Iris pigment epithelial cell (primary cell): Measurements from ENCODE around the gene APOA1.
A peak's percentile ranks its signal among the peaks of the same experiment; 100 is the strongest.

Experiments used
- DNase-seq: peaks from one replicate; pipeline ENCODE4 v3.0.0-alpha.2; 2011; ENCODE audit warnings: low read depth

Gene APOA1

DNA sequence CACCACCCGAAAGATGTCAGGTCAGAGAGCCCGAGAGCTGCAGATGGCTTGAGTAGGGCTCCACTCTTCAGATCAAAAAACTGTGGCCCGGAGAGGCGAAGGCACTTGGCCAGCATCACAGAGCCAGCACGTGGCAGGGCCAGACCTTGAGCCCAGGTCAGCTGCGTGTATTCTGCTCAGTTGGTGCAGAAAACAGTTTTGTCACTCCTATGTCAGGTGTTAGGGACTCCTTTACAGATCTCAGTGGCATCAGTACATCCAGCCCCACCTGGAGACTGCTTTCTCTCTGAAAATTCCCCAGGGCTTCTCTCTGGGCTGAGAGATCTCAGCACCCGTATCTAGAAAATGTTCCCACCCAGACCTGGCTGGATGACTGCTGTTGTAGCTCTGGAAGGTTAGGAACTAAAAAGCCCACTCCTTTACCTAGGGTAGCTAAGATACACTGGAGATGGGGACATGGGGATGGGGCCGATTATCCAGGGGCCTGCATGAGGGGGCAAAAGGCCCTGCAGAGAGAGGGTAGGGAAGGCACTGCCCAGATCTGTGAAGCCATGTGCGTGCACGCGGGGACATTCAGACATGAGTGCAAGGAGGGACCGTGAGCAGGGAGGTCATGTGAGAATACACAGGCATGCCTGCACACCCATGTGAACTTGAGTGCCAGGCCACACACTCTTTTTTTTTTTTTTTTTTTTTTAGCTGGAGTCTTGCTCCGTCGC, 3.4 kb downstream of the APOA1 start:
- DNase-seq, result no peak

DNA sequence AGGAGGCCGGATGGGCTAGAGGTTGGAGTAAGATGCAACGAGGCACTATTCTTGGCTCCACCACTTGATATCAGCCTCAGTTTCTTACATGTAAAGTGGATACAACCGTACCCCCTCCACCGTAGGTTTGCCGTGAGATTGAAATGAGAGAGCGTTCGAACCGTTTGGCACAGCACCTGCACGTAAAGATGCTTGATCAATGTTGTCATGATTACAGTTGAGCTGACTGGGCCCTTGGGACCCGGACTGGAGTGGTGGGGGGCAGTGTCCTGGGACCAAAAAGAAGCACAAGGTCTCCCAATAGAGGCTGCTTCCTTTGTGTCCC, 4.0 kb downstream of the APOA1 start:
- no peak for DNase-seq

DNA sequence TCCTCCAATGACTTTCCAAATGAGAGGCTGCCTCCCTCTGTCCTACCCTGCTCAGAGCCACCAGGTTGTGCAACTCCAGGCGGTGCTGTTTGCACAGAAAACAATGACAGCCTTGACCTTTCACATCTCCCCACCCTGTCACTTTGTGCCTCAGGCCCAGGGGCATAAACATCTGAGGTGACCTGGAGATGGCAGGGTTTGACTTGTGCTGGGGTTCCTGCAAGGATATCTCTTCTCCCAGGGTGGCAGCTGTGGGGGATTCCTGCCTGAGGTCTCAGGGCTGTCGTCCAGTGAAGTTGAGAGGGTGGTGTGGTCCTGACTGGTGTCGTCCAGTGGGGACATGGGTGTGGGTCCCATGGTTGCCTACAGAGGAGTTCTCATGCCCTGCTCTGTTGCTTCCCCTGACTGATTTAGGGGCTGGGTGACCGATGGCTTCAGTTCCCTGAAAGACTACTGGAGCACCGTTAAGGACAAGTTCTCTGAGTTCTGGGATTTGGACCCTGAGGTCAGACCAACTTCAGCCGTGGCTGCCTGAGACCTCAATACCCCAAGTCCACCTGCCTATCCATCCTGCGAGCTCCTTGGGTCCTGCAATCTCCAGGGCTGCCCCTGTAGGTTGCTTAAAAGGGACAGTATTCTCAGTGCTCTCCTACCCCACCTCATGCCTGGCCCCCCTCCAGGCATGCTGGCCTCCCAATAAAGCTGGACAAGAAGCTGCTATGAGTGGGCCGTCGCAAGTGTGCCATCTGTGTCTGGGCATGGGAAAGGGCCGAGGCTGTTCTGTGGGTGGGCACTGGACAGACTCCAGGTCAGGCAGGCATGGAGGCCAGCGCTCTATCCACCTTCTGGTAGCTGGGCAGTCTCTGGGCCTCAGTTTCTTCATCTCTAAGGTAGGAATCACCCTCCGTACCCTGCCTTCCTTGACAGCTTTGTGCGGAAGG, 4.8 kb downstream of the APOA1 start:
- no peak for DNase-seq

GRCh38 chr11:116831790-116832349, 5.6 kb downstream of the APOA1 start:
- DNase-seq, result no peak

DNA sequence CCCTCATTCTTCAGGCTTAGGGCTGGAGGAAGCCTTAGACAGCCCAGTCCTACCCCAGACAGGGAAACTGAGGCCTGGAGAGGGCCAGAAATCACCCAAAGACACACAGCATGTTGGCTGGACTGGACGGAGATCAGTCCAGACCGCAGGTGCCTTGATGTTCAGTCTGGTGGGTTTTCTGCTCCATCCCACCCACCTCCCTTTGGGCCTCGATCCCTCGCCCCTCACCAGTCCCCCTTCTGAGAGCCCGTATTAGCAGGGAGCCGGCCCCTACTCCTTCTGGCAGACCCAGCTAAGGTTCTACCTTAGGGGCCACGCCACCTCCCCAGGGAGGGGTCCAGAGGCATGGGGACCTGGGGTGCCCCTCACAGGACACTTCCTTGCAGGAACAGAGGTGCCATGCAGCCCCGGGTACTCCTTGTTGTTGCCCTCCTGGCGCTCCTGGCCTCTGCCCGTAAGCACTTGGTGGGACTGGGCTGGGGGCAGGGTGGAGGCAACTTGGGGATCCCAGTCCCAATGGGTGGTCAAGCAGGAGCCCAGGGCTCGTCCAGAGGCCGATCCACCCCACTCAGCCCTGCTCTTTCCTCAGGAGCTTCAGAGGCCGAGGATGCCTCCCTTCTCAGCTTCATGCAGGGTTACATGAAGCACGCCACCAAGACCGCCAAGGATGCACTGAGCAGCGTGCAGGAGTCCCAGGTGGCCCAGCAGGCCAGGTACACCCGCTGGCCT, 7.1 kb downstream of the APOA1 start:
- DNase-seq, result no peak

DNA sequence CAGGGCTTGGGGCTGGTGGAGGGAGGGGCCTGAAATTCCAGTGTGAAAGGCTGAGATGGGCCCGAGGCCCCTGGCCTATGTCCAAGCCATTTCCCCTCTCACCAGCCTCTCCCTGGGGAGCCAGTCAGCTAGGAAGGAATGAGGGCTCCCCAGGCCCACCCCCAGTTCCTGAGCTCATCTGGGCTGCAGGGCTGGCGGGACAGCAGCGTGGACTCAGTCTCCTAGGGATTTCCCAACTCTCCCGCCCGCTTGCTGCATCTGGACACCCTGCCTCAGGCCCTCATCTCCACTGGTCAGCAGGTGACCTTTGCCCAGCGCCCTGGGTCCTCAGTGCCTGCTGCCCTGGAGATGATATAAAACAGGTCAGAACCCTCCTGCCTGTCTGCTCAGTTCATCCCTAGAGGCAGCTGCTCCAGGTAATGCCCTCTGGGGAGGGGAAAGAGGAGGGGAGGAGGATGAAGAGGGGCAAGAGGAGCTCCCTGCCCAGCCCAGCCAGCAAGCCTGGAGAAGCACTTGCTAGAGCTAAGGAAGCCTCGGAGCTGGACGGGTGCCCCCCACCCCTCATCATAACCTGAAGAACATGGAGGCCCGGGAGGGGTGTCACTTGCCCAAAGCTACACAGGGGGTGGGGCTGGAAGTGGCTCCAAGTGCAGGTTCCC, 7.8 kb downstream of the APOA1 start, which contains the start of gene APOC3:
APOC3 (plus strand) TSS at position 383 of the 659 bp plus-strand sequence. CDS start 676 bp downstream, outside the sequence.
- peak; percentile 33 for DNase-seq

DNA sequence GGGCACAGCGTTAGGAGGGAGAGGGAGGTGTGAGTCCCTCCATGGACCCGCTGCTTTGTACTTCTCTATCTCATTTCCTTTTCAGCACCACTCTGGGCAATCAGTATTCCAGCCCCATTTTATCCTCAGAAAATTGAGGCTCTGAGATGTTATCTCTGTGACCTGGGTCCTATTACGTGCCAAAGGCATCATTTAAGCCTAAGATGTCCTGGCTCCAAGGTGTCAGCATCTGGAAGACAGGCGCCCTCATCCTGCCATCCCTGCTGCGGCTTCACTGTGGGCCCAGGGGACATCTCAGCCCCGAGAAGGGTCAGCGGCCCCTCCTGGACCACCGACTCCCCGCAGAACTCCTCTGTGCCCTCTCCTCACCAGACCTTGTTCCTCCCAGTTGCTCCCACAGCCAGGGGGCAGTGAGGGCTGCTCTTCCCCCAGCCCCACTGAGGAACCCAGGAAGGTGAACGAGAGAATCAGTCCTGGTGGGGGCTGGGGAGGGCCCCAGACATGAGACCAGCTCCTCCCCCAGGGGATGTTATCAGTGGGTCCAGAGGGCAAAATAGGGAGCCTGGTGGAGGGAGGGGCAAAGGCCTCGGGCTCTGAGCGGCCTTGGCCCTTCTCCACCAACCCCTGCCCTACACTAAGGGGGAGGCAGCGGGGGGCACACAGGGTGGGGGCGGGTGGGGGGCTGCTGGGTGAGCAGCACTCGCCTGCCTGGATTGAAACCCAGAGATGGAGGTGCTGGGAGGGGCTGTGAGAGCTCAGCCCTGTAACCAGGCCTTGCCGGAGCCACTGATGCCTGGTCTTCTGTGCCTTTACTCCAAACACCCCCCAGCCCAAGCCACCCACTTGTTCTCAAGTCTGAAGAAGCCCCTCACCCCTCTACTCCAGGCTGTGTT, 8.5 kb downstream of the APOA1 start:
- DNase-seq, result no peak

- DNase-seq, result no peak
Measured at GRCh38 chr11:116827461-116827860, 10.0 kb downstream of the APOA1 start.

DNA sequence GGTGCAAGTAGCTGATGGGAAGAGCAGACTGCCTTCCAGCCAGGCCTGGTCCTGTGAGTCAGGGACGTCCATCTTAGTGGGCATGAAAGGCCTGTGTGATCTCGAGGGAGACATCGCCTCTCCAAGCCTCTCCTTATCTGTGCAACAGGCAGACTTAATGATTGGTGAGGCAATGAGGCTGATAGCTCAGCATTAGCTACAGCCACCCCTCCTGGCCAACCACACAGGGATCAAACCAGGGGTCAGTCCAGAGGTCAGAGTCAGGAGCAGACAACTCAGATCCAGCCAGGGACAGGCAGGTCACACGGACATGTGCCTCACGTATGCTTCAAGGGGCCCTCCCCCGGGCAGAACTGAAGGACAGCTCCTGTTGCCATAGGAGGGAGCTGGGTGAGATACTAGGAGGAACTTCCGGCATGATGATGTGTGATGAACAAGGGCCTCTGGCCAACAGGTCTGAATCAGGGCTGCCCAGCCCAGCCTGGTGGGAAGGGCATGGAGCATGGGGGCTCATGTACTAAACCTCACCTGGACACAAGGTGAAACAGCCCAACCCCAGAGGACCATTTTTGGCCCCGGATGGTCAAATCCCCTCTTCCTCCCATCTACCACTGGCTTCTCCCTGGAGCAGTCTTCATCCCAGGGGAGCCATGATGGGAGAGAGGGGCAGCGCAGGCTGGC, 10.5 kb downstream of the APOA1 start:
- DNase-seq, result no peak

GRCh38 chr11:116825854-116826750, 11.3 kb downstream of the APOA1 start:
- no peak for DNase-seq

DNA sequence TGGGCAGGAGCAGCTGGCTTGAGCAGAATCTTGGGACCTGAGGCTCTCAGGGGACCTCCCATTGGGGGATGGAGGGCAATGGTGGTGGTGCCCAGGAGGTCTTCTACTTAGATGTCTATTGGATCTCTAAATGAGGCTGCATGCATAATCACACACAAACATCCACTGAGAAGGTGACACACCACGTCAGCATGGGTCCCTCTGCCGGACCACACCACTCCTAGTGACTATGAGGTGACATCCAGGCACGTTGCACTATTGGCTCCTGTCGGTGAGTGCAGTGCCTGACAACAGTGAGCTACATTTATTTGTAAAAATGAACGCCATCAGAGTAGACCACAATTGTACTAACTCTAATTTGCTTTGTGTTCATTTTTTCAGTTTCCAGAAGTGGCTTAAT, 12.0 kb downstream of the APOA1 start:
- DNase-seq, result no peak

DNA sequence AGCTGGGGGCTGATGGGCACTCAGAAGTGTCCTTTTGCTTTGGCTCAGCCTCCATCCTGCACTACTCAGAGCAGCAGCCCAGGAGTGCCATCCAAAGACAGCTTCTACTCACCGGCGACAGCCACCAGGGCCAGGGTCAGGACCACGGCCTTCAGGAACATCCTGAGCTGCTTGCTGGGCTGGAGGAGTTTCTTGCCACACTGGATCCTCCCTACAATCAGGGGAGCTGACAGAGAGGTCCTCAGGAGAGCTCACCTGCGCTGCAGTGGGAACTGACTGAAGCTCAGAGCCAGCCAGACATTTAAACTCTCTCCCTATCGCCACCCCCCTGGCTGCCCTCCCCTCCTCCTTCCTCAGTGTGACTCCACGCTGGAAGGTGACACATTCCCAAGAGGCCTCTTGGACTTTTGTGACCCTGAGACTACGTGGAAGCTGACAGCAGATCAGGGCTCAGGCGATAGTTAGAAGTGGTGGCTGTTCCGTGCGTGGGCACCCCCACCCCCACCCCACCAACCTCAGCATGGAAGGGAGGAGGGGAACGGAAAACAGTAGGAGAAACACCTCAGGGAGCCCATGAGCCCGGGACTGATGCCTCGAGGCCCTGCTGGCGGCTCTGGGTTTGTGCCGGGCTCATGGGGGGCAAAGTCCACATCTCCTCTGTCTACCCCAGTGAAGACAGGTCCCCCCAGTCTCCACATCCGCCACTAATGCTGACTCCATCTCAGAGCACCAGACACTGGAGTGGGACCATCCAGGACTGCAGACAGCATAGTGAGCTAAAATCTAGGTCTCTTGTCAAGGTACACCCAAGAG, 14.2 kb downstream of the APOA1 start, which contains the start of gene APOA4:
APOA4 (minus strand) TSS at position 274 of the 813 bp plus-strand sequence; CDS start at position 161, 113 bp downstream.
- no peak for DNase-seq

DNA sequence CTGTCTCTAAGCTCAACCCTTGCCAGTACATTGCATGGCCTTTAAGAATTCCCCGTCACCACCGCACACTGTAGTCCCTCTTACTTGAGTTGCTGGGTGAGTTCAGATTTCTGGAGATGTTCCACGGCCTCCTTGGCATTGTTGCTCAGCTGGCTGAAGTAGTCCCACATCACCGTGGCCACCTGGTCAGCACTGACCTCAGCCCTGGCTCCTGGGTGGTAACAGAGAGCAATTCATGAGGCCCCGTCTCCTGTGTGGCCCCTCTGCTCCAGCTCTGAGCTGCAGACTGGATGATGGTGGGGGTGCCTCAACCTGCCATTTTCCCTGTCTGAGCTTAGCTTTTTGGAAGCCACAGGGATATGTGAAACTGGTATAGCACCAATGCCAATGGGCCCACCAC, 14.8 kb downstream of the APOA1 start:
- no peak for DNase-seq

DNA sequence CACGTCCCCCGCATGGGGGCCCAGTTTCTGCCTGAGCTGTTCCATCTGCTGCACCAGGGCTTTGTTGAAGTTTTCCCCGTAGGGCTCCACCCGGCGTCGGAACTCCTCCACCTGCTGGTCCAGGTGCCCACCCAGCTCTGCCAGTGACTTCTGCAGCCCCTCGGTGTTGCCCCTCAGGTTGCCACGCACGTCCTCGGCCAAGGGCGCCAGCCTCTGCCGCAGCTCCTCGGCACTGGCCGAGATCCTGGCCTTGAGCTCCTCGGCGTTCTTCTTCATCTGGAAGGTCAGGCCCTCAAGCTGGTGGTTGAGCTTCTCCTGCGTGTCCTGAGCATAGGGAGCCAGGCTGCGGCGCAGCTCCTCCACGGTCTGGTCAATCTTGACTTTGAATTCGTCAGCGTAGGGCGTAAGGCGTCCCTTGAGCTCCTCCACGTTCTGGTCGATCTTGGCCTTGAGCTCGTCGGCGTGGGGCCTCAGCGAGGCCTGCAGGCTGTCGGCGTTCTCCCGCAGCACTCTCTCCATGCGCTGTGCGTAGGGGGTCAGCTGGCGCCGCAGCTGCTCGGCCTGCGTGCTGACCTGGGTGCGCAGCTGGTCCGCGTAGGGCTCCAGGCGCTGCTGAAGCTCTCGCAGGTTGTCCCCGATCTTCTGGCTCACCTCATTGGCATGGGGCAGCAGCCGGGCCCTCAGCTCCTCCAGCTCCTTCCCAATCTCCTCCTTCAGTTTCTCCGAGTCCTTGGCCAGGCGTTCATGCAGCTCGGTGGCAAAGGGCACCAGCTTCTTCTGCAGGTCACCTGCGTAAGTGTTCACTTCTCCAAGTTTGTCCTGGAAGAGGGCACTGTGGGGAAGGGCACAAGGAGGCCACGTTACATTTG, 16.1 kb downstream of the APOA1 start:
- no peak for DNase-seq

DNA sequence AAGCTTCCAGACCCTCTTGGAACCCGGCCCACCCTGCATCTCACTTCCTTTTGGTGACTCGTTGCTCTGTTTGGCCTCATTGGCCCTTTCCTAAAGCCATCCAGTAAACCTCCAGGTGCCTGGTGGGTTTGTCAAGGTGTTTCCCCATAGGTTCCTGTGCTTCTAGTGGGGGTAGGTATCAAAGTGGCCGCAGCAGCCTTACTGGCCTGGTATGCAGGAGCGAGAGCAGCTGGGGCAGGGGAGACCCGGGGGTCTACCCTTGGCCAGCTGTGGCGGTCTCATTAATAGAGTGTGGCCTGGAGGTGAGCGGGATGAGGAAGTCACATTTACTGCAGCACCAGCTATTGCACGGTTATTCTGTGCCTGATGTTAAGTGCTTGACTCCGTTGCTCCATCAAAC, 18.4 kb downstream of the APOA1 start:
- DNase-seq, result no peak

- no peak for DNase-seq
Measured at GRCh38 chr11:116814502-116814901, 22.9 kb downstream of the APOA1 start.
